SK-N-SH (cell line): ENCODE data around the gene NEBL. TPM values are rescaled to one million over a fixed set of nuclear protein-coding genes. Genes with fewer than 3 reads are reported as not detected.

ENCODE experiments used
- CTCF ChIA-PET: fragments of 300-600, 350-600 bp; formaldehyde crosslinking; extraction: SDS; loops from one replicate; lab custom pipeline; 2021; lab: Yijun Ruan, JAX
- POLR2A ChIA-PET: fragments of 350-600 bp; sonication (Branson Sonifier 250); formaldehyde crosslinking; extraction: SDS; loops from one replicate; lab custom pipeline; 2020; ENCODE audit warnings: antibody characterized with exemption, inconsistent platforms; lab: Yijun Ruan, JAX
- DNase-seq: peaks from one replicate; pipeline ENCODE4 v3.0.0; 2012
- H2AFZ ChIP-seq: fragments of 200-600 bp; sonication (generic); 2 replicates; pipeline ENCODE4 v1.8.1; 2016; ENCODE audit warnings: antibody characterized with exemption, mild to moderate bottlenecking, low read depth
- H3F3A ChIP-seq: fragments of 200-600 bp; sonication (generic); replicated peaks from 2 replicates; pipeline ENCODE3; 2016; ENCODE audit warnings: antibody characterized with exemption, mild to moderate bottlenecking; ENCODE audit not compliant: insufficient read depth
- H3K27ac ChIP-seq, 2 experiments: fragments of 200-500 bp in 1 of 2; fragments of 200-600 bp in 1 of 2; sonication (Bioruptor generic) in 1 of 2; sonication (generic), shearing (Covaris generic) in 1 of 2; 2 replicates each; pipeline versions ENCODE4 v1.5.1 to v1.6.1; 2014 to 2016; ENCODE audit warnings: low read depth in 2 of 2, inconsistent platforms in 1 of 2, low read length in 1 of 2, mild to moderate bottlenecking in 1 of 2, mixed read lengths in 1 of 2
- H3K27me3 ChIP-seq: fragments of 200-600 bp; sonication (generic), shearing (Covaris generic); 2 replicates; pipeline ENCODE4 v1.6.1; 2016; ENCODE audit warnings: mixed run types; ENCODE audit not compliant: insufficient read depth
- H3K36me3 ChIP-seq, 2 experiments: fragments of 200-500 bp in 1 of 2; fragments of 200-600 bp in 1 of 2; sonication (Bioruptor generic) in 1 of 2; sonication (generic) in 1 of 2; replicated peaks in 1 of 2; 2 replicates each; pipeline versions ENCODE3 to v1.5.1; 2014 to 2016; ENCODE audit warnings: low read length in 1 of 2, mild to moderate bottlenecking in 1 of 2; ENCODE audit not compliant: insufficient read depth in 2 of 2, control insufficient read depth in 1 of 2
- H3K4me1 ChIP-seq, 2 experiments: fragments of 200-500 bp in 1 of 2; fragments of 200-600 bp in 1 of 2; sonication (Bioruptor generic) in 1 of 2; sonication (generic), shearing (Covaris generic) in 1 of 2; 2 replicates each; pipeline versions ENCODE4 v1.5.1 to v1.6.1; 2014 to 2016; ENCODE audit warnings: low read depth in 1 of 2, low read length in 1 of 2, mixed run types in 1 of 2; ENCODE audit not compliant: insufficient read depth in 2 of 2, control insufficient read depth in 1 of 2
- H3K4me2 ChIP-seq: fragments of 200-600 bp; sonication (generic), shearing (Covaris generic); 2 replicates; pipeline ENCODE4 v1.6.1; 2017; ENCODE audit warnings: mixed run types
- H3K4me3 ChIP-seq, 2 experiments: fragments of 200-500 bp in 1 of 2; fragments of 200-600 bp in 1 of 2; sonication (Bioruptor generic) in 1 of 2; sonication (generic), shearing (Covaris generic) in 1 of 2; 2 replicates each; pipeline versions ENCODE4 v1.5.1 to v1.8.1; 2014 to 2016; ENCODE audit warnings: low read depth in 2 of 2, inconsistent platforms in 1 of 2, low read length in 1 of 2, mild to moderate bottlenecking in 1 of 2, mixed read lengths in 1 of 2, moderate library complexity in 1 of 2
- H3K79me2 ChIP-seq: fragments of 200-600 bp; sonication (generic); 2 replicates; pipeline ENCODE4 v1.8.1; 2017; ENCODE audit warnings: mild to moderate bottlenecking; ENCODE audit not compliant: insufficient read depth
- H3K9ac ChIP-seq: fragments of 200-600 bp; sonication (generic); 2 replicates; pipeline ENCODE4 v1.6.1; 2017; ENCODE audit warnings: mixed run types
- H3K9me2 ChIP-seq: fragments of 200-600 bp; sonication (generic); 2 replicates; pipeline ENCODE4 v1.6.1; 2017; ENCODE audit warnings: mixed run types
- H3K9me3 ChIP-seq: fragments of 200-600 bp; sonication (generic); 2 replicates; pipeline ENCODE4 v1.6.1; 2017; ENCODE audit warnings: mixed run types, mild to moderate bottlenecking, moderate library complexity
- H4K20me1 ChIP-seq: fragments of 200-600 bp; sonication (generic); 2 replicates; pipeline ENCODE4 v1.6.1; 2017; ENCODE audit warnings: mild to moderate bottlenecking, mixed run types; ENCODE audit not compliant: insufficient read depth
- EP300 ChIP-seq, 2 experiments: IDR thresholded peaks; 2 replicates each; pipeline versions ENCODE4 v1.4.0 to v1.6.1; 2012; ENCODE audit warnings: borderline replicate concordance in 1 of 2, low read depth in 1 of 2, low read length in 1 of 2
- FOXJ3 ChIP-seq: sonication (generic); formaldehyde crosslinking; IDR thresholded peaks from 2 replicates; pipeline ENCODE4 v1.5.1; 2020; ENCODE audit warnings: mild to moderate bottlenecking, missing genetic modification reagents
- RCOR1 ChIP-seq: fragments of 150-350 bp; IDR thresholded peaks from 2 replicates; pipeline ENCODE4 v1.6.1; 2017; ENCODE audit warnings: antibody characterized with exemption, low read length
- SMC3 ChIP-seq: IDR thresholded peaks from 2 replicates; pipeline ENCODE4 v1.6.1; 2012; ENCODE audit warnings: low read depth, low read length, improper control_type of control experiment
- WGBS: methylation state at CpG from one replicate; pipeline ENCODE4 v1.1.6; 2017; ENCODE audit warnings: low lambda C conversion rate; 5-methylcytosine and 5-hydroxymethylcytosine counted together
- polyA plus RNA-seq, 3 experiments: library from polyadenylated mRNA; depleted of rRNA; stranded (reverse); fragments of >200 nt; gene quantifications; 2 replicates each; pipeline ENCODE4 v1.2.3, GENCODE V29; 2012
- TF ChIP-seq, protein P1 (sequence below): fragments of 200-600 bp; sonication (generic); IDR thresholded peaks from 2 replicates; pipeline ENCODE4 v1.6.1; 2017; ENCODE audit warnings: antibody characterized with exemption, mild to moderate bottlenecking, moderate library complexity
- TF ChIP-seq, protein P2 (sequence below): fragments of 150-350 bp; IDR thresholded peaks from 2 replicates; pipeline ENCODE4 v1.6.1; 2017; ENCODE audit warnings: antibody characterized with exemption, low read length, low read depth, borderline replicate concordance
- TF ChIP-seq, protein P3 (sequence below): IDR thresholded peaks from 2 replicates; pipeline ENCODE4 v1.6.1; 2012; ENCODE audit warnings: mild to moderate bottlenecking, low read depth, low read length, moderate library complexity
- TF ChIP-seq, protein P4 (sequence below): IDR thresholded peaks from 2 replicates; pipeline ENCODE4 v1.4.0; 2012; ENCODE audit warnings: low read depth
- TF ChIP-seq, protein P5 (sequence below): IDR thresholded peaks from 2 replicates; pipeline ENCODE4 v1.4.0; 2012; ENCODE audit warnings: low read depth, borderline replicate concordance

NEBL gene
- polyA plus RNA-seq, 1 of the 3 experiments (the other 2 are of a cell fraction): 0.58 TPM

DNA sequence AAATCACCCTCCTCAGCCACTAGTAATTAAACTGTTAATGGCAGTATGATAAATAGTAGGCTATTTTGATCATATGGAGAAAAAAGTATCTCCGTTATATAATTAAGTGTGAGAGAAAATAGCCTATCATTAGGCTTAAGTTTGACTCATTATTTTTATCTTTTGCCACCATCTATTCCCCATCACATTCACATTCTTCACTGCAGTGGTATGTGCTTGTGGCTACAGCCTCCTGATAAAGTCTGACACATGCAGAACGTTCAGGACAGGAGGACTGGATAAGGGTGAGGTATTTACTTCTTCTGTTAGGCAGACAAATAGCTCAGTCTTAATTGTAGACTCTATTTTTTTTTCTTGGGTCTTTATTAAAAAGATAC lies 5.8 kb downstream of the NEBL start:
- peaks cover 0 to 5% of the 10 kb centered on the region in 2 experiments for H3K36me3 ChIP-seq
- H4K20me1 ChIP-seq: no peaks in the 10 kb centered on the region
- H3K27me3 ChIP-seq: no peaks in the 10 kb centered on the region
- no peaks in the 10 kb centered on the region for H3K9me3 ChIP-seq
- no peaks in the 10 kb centered on the region for H3F3A ChIP-seq
- ChIA-PET POLR2A (interaction anchor here (1.0 kb wide), 1 partner anchor 66 kb away, joined by 4 read pairs; no protein-coding TSS in a partner anchor), CTCF (interaction anchor here (1.1 kb wide), 1 partner anchor 65 kb away, joined by 3 read pairs; no protein-coding TSS in a partner anchor)
- H3K4me2 ChIP-seq: no peak overlapping the region
- H3K79me2 ChIP-seq: no peaks in the 10 kb centered on the region
- H2AFZ ChIP-seq: no peak overlapping the region
- no peak overlapping the region for H3K9ac ChIP-seq
- no peak for DNase-seq
- peaks cover 0 to 62% of the 10 kb centered on the region in 2 experiments; a peak in 2 of 4 replicates for H3K4me1 ChIP-seq
- 37% methylated on average over 2 of the region's 2 CpGs for WGBS
- no peaks in the 10 kb centered on the region for H3K9me2 ChIP-seq
- TF ChIP-seq, protein P1, sequence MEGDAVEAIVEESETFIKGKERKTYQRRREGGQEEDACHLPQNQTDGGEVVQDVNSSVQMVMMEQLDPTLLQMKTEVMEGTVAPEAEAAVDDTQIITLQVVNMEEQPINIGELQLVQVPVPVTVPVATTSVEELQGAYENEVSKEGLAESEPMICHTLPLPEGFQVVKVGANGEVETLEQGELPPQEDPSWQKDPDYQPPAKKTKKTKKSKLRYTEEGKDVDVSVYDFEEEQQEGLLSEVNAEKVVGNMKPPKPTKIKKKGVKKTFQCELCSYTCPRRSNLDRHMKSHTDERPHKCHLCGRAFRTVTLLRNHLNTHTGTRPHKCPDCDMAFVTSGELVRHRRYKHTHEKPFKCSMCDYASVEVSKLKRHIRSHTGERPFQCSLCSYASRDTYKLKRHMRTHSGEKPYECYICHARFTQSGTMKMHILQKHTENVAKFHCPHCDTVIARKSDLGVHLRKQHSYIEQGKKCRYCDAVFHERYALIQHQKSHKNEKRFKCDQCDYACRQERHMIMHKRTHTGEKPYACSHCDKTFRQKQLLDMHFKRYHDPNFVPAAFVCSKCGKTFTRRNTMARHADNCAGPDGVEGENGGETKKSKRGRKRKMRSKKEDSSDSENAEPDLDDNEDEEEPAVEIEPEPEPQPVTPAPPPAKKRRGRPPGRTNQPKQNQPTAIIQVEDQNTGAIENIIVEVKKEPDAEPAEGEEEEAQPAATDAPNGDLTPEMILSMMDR: no peak
- TF ChIP-seq RCOR1: peak; percentile 33; the same call in 1 of the 2 replicates
- H3K4me3 ChIP-seq: no peak overlapping the region
- H3K27ac ChIP-seq: peak overlapping the region in 1 of 2 experiments; percentile 100; a peak in 2 of 4 replicates

DNA sequence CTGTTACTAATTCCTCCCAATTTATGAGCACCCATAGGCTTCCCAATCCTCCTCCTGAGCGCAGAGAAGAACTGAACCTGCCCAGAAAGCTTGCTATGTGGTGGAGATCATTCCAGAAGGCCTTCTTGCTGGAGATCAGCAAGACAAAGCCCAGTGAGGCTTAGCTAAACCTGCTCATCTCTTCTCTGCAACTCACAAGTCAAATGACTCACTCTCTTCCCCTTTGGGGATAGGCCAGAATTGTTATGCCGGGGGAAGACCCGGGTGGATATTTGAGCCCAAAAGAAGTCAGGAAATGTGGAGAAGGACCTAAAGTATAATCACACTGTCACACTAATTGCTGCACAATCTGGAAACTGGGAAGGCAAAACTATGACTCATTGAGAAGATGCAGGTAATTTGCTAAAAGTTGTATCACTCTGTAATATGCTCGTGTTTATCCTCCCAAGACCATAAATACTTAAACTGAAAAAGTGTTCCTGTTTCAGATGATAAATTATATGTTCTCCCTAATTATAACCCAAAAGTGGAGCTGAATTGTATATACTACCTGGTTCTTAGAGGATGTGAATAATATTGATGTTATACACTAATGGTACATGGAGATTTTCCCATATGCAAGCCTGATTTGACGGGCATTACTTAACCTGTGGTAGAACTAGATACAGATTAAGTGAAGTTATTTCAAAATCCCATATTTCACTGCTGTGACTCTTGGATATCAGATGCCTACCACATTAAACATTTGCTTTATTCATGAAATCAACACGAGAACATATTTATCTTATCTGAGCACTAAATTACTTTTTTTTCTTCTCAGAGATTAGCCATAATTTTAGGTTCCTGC lies 6.4 kb downstream of the NEBL start:
- Histone ChIP-seq H4K20me1 (no peaks in the 10 kb centered on the region), H3K36me3 (peaks cover 0 to 5% of the 10 kb centered on the region in 2 experiments), H3K9ac (no peak overlapping the region), H3K79me2 (no peaks in the 10 kb centered on the region), H3F3A (no peaks in the 10 kb centered on the region), H3K9me2 (no peaks in the 10 kb centered on the region), H2AFZ (no peak overlapping the region), H3K27me3 (no peaks in the 10 kb centered on the region), H3K4me1 (peaks cover 0 to 61% of the 10 kb centered on the region in 2 experiments; a peak in 2 of 4 replicates)
- 81% methylated on average over 6 of the region's 6 CpGs for WGBS
- TF ChIP-seq FOXJ3 (CRISPR knock-in tag) (no peak), SMC3 (no peak), RCOR1 (no peak), EP300 (IDR thresholded peaks at IDR 0.05; ENCODE audit: borderline replicate concordance in 1 of 2, low read depth in 1 of 2, low read length in 1 of 2) (no peak)
- TF ChIP-seq, protein P2, sequence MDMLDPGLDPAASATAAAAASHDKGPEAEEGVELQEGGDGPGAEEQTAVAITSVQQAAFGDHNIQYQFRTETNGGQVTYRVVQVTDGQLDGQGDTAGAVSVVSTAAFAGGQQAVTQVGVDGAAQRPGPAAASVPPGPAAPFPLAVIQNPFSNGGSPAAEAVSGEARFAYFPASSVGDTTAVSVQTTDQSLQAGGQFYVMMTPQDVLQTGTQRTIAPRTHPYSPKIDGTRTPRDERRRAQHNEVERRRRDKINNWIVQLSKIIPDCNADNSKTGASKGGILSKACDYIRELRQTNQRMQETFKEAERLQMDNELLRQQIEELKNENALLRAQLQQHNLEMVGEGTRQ: no peak
- TF ChIP-seq, protein P3, sequence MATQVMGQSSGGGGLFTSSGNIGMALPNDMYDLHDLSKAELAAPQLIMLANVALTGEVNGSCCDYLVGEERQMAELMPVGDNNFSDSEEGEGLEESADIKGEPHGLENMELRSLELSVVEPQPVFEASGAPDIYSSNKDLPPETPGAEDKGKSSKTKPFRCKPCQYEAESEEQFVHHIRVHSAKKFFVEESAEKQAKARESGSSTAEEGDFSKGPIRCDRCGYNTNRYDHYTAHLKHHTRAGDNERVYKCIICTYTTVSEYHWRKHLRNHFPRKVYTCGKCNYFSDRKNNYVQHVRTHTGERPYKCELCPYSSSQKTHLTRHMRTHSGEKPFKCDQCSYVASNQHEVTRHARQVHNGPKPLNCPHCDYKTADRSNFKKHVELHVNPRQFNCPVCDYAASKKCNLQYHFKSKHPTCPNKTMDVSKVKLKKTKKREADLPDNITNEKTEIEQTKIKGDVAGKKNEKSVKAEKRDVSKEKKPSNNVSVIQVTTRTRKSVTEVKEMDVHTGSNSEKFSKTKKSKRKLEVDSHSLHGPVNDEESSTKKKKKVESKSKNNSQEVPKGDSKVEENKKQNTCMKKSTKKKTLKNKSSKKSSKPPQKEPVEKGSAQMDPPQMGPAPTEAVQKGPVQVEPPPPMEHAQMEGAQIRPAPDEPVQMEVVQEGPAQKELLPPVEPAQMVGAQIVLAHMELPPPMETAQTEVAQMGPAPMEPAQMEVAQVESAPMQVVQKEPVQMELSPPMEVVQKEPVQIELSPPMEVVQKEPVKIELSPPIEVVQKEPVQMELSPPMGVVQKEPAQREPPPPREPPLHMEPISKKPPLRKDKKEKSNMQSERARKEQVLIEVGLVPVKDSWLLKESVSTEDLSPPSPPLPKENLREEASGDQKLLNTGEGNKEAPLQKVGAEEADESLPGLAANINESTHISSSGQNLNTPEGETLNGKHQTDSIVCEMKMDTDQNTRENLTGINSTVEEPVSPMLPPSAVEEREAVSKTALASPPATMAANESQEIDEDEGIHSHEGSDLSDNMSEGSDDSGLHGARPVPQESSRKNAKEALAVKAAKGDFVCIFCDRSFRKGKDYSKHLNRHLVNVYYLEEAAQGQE: no peak
- TF ChIP-seq, protein P4, sequence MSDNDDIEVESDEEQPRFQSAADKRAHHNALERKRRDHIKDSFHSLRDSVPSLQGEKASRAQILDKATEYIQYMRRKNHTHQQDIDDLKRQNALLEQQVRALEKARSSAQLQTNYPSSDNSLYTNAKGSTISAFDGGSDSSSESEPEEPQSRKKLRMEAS: no peak
- TF ChIP-seq, protein P5, sequence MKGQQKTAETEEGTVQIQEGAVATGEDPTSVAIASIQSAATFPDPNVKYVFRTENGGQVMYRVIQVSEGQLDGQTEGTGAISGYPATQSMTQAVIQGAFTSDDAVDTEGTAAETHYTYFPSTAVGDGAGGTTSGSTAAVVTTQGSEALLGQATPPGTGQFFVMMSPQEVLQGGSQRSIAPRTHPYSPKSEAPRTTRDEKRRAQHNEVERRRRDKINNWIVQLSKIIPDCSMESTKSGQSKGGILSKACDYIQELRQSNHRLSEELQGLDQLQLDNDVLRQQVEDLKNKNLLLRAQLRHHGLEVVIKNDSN: no peak
- TF ChIP-seq, all 33 proteins: peak for 0
- ChIA-PET POLR2A (no interaction called here), CTCF (interaction anchor here (0.7 to 2.8 kb wide), 3 partner anchors 10 to 66 kb away, joined by 3 to 7 read pairs (median 4); no protein-coding TSS in a partner anchor)
- Histone ChIP-seq H3K4me2 (no peak overlapping the region), H3K9me3 (no peaks in the 10 kb centered on the region), H3K27ac (peak overlapping the region in 1 of 2 experiments; percentile 100; a peak in 2 of 4 replicates), H3K4me3 (no peak overlapping the region)
- no peak for DNase-seq
